Measurements from ENCODE around the gene FBXO44. TPM values are rescaled to one million over a fixed set of nuclear protein-coding genes. Genes with fewer than 3 reads are reported as not detected.

The FBXO44 gene
- total and polyA plus RNA-seq, 12 donors: 6.3 to 121 (median 38.1) TPM

GRCh38 chr1:11711490-11711889, 56.8 kb downstream of the FBXO44 start:
- H3K27me3 ChIP-seq: peaks cover 9% of the 10 kb centered on the region
- H3K27ac ChIP-seq: no peak overlapping the region
- H3K9me3 ChIP-seq (replicated peaks in 1 of 3): no peaks in the 10 kb centered on the region
- 81 to 100% (median 90%) methylated on average over 3 to 5 of the region's 5 CpGs for WGBS, 4 donors
- intact Hi-C loops (cut with DNase I): loop anchor here in 1 of 2 donors (10.0 kb wide), 1 partner anchor 367 kb away; no protein-coding TSS in a partner anchor
- no peaks in the 10 kb centered on the region for H3K4me1 ChIP-seq (replicated peaks in 1 of 2)
- TF ChIP-seq POLR2A (IDR thresholded peaks at IDR 0.05) (no peak), CTCF (IDR thresholded peaks at IDR 0.05) (no peak)
- no peak for DNase-seq
- no peak overlapping the region for H3K4me3 ChIP-seq
- H3K36me3 ChIP-seq (replicated peaks in 1 of 2): no peaks in the 10 kb centered on the region

- no peak overlapping the region for H3K27ac ChIP-seq
- no peak for TF ChIP-seq CTCF (IDR thresholded peaks at IDR 0.05)
- TF ChIP-seq POLR2A (IDR thresholded peaks at IDR 0.05): no peak
- DNase-seq: no peak
- intact Hi-C loops (cut with DNase I): loop anchor here in 1 of 2 donors (10.0 kb wide), 1 partner anchor 367 kb away; no protein-coding TSS in a partner anchor
- H3K27me3 ChIP-seq: peaks cover 9% of the 10 kb centered on the region
- no peak overlapping the region for H3K4me3 ChIP-seq
- no peaks in the 10 kb centered on the region for H3K9me3 ChIP-seq (replicated peaks in 1 of 3)
- H3K4me1 ChIP-seq (replicated peaks in 1 of 2): no peaks in the 10 kb centered on the region
- H3K36me3 ChIP-seq (replicated peaks in 1 of 2): no peaks in the 10 kb centered on the region
- 84 to 90% (median 85%) methylated on average over 2 to 8 of the region's 8 CpGs for WGBS, 4 donors
These were observed 57.6 kb downstream of the FBXO44 start for GRCh38 chr1:11712285-11712684.

Other genes starting within 250 kb of the FBXO44 start
- gene DISP3, start 175.7 kb upstream of the FBXO44 start, total RNA-seq: 1 to 10 TPM in 1 of 9 donors, under 1 TPM in 7, not detected in 1; 0.11 to 2.8 (median 0.35) TPM
- gene DISP3, start 175.7 kb upstream of the FBXO44 start, polyA plus RNA-seq: under 1 TPM; 0.04 to 0.64 (median 0.44) TPM
- gene FBXO2, start 448 bp upstream of the FBXO44 start, total RNA-seq: 10 to 100 TPM in 7 of 9 donors, 1 to 10 TPM in 2; 2.5 to 59.3 (median 29.5) TPM
- 10 to 100 TPM in 2 of 3 donors, 1 to 10 TPM in 1; 6.3 to 86.6 (median 71.4) TPM for gene FBXO2, start 448 bp upstream of the FBXO44 start, polyA plus RNA-seq
- gene FBXO6, start 9.3 kb downstream of the FBXO44 start, total RNA-seq: 10 to 100 TPM in 7 of 9 donors, 1 to 10 TPM in 2; 3.3 to 26.4 (median 14.8) TPM
- 10 to 100 TPM in 2 of 3 donors, 1 to 10 TPM in 1; 6.8 to 18.3 (median 12.4) TPM for gene FBXO6, start 9.3 kb downstream of the FBXO44 start, polyA plus RNA-seq
- 10 to 100 TPM; 22.7 to 71.2 (median 31.1) TPM for gene MAD2L2, start 26.3 kb downstream of the FBXO44 start, total RNA-seq
- 10 to 100 TPM; 15.6 to 29.7 (median 19.5) TPM for gene MAD2L2, start 26.3 kb downstream of the FBXO44 start, polyA plus RNA-seq
- under 1 TPM in 3 of 9 donors, not detected in 6; under 0.01 to 0.07 (median 0.06) TPM for gene DRAXIN, start 36.8 kb downstream of the FBXO44 start, total RNA-seq
- under 1 TPM in 2 of 3 donors, not detected in 1; under 0.01 to 0.08 TPM for gene DRAXIN, start 36.8 kb downstream of the FBXO44 start, polyA plus RNA-seq
- gene AGTRAP, start 81.3 kb downstream of the FBXO44 start, total RNA-seq: 100 to 1,000 TPM in 1 of 9 donors, 10 to 100 TPM in 8; 33.7 to 104 (median 49.7) TPM
- 10 to 100 TPM; 23.4 to 57.0 (median 31.3) TPM for gene AGTRAP, start 81.3 kb downstream of the FBXO44 start, polyA plus RNA-seq
- 1 to 10 TPM in 5 of 9 donors, under 1 TPM in 3, not detected in 1; 0.32 to 4.7 (median 2.7) TPM for gene C1orf167, start 107.3 kb downstream of the FBXO44 start, total RNA-seq
- 10 to 100 TPM in 1 of 3 donors, 1 to 10 TPM in 1, not detected in 1; 8.8 to 13.2 TPM for gene C1orf167, start 107.3 kb downstream of the FBXO44 start, polyA plus RNA-seq
- gene MTHFR, start 151.1 kb downstream of the FBXO44 start, total RNA-seq: 10 to 100 TPM; 20.0 to 82.4 (median 33.5) TPM
- gene MTHFR, start 151.1 kb downstream of the FBXO44 start, polyA plus RNA-seq: 10 to 100 TPM in 2 of 3 donors, 1 to 10 TPM in 1; 8.1 to 26.4 (median 15.6) TPM
- gene CLCN6, start 151.3 kb downstream of the FBXO44 start, total RNA-seq: 10 to 100 TPM; 12.0 to 29.2 (median 23.7) TPM
- gene CLCN6, start 151.3 kb downstream of the FBXO44 start, polyA plus RNA-seq: 10 to 100 TPM; 17.8 to 28.2 (median 22.8) TPM
- gene NPPA, start 192.9 kb downstream of the FBXO44 start, total RNA-seq: not detected
- gene NPPA, start 192.9 kb downstream of the FBXO44 start, polyA plus RNA-seq: 1 to 10 TPM in 1 of 3 donors, under 1 TPM in 1, not detected in 1; 0.17 to 2.7 TPM
- gene NPPB, start 204.1 kb downstream of the FBXO44 start, total RNA-seq: not detected
- gene NPPB, start 204.1 kb downstream of the FBXO44 start, polyA plus RNA-seq: 1 to 10 TPM in 1 of 3 donors, not detected in 2; 1.1 TPM

All from adrenal gland (tissue), 12 donors.